Caco-2 (cell line): ENCODE results near the gene ERC2. TPM values are rescaled to one million over a fixed set of nuclear protein-coding genes. Genes with fewer than 3 reads are reported as not detected.

ENCODE experiments used
- BruUV-seq: library from RNA; stranded (reverse); fragments of 400-500 nt; replicated peaks from 2 replicates; lab custom pipeline; 2021; lab: Mats Ljungman, UMichigan
- CTCF ChIA-PET: fragments of 300-600 bp; sonication (Branson Sonifier 250); formaldehyde crosslinking; loops from one replicate; lab custom pipeline; 2022; ENCODE audit warnings: antibody characterized with exemption; lab: Charles Lee
- POLR2A ChIA-PET: fragments of 300-600 bp; sonication (Branson Sonifier 250); formaldehyde crosslinking; loops from one replicate; lab custom pipeline; 2022; ENCODE audit warnings: antibody characterized with exemption; lab: Charles Lee
- DNase-seq, 2 experiments: peaks; one replicate each; pipeline versions ENCODE4 v3.0.0 to v3.0.0-alpha.2; 2020 to 2022
- H3K27me3 ChIP-seq: replicated peaks from 2 replicates; pipeline ENCODE4 v1.6.0; 2011; ENCODE audit warnings: low read length; ENCODE audit not compliant: control insufficient read depth, insufficient read depth
- H3K36me3 ChIP-seq: 2 replicates; pipeline ENCODE4 v1.5.1; 2011; ENCODE audit warnings: low read length; ENCODE audit not compliant: control insufficient read depth, insufficient read depth
- H3K4me1 ChIP-seq: fragments of 250-450 bp; sonication (Bioruptor Pico); 2 replicates; pipeline ENCODE4 v1.5.1; 2020; ENCODE audit warnings: mild to moderate bottlenecking
- H3K4me3 ChIP-seq: 2 replicates; pipeline ENCODE4 v1.5.1; 2011; ENCODE audit warnings: low read depth, mild to moderate bottlenecking, control low read depth, low read length
- H3K9me3 ChIP-seq: fragments of 250-450 bp; sonication (Bioruptor Pico); 2 replicates; pipeline ENCODE4 v1.5.1; 2020; ENCODE audit warnings: mild to moderate bottlenecking, moderate library complexity
- H3K27ac Mint-ChIP-seq: one replicate; pipeline ENCODE4 v1.8.0; 2022; ENCODE audit warnings: mixed read lengths; ENCODE audit not compliant: unreplicated experiment
- H3K27me3 Mint-ChIP-seq: one replicate; pipeline ENCODE4 v1.8.0; 2022; ENCODE audit warnings: mixed read lengths; ENCODE audit not compliant: insufficient read depth, unreplicated experiment
- H3K36me3 Mint-ChIP-seq: one replicate; pipeline ENCODE4 v1.8.0; 2022; ENCODE audit warnings: mild to moderate bottlenecking, mixed read lengths; ENCODE audit not compliant: insufficient read depth, unreplicated experiment
- H3K4me1 Mint-ChIP-seq: one replicate; pipeline ENCODE4 v1.8.0; 2022; ENCODE audit warnings: low read depth, mixed read lengths; ENCODE audit not compliant: unreplicated experiment
- H3K4me3 Mint-ChIP-seq: one replicate; pipeline ENCODE4 v1.8.0; 2022; ENCODE audit warnings: mild to moderate bottlenecking, moderate library complexity, mixed read lengths; ENCODE audit not compliant: unreplicated experiment
- H3K9me3 Mint-ChIP-seq: one replicate; pipeline ENCODE4 v1.8.0; 2022; ENCODE audit warnings: mixed read lengths; ENCODE audit not compliant: unreplicated experiment
- CTCF ChIP-seq, 2 experiments: fragments of 200-600 bp in 1 of 2; IDR thresholded peaks; 1 replicate in 1 of 2; 2 replicates in 1 of 2; pipeline versions ENCODE4 v1.5.1 to v1.8.0; 2011 to 2022; ENCODE audit warnings: antibody characterized with exemption in 1 of 2, control low read depth in 1 of 2, inconsistent platforms in 1 of 2, low read depth in 1 of 2, low read length in 1 of 2, mild to moderate bottlenecking in 1 of 2, moderate library complexity in 1 of 2; ENCODE audit not compliant: insufficient read depth in 1 of 2, severe bottlenecking in 1 of 2, unreplicated experiment in 1 of 2
- intact Hi-C: fragments of 100-400 bp; cut with micrococcal nuclease; formaldehyde crosslinking; loops from one replicate; pipeline ENCODE4 v1.10.0; 2022; ENCODE audit not compliant: unreplicated experiment
- total RNA-seq: library from RNA; stranded (reverse); gene quantifications from 2 replicates; pipeline ENCODE4 v1.2.3, GENCODE V29; 2022

The ERC2 gene
- total RNA-seq, 1 experiment from 2014 or later, result 0.54 TPM

- ChIA-PET POLR2A (no interaction called here), CTCF (no interaction called here)
- peaks cover 47% of the 10 kb centered on the region for H3K4me1 Mint-ChIP-seq
- TF ChIP-seq CTCF (IDR thresholded peaks at IDR 0.05; ENCODE audit: insufficient read depth in 1 of 2, low read depth in 1 of 2, low read length in 1 of 2, severe bottlenecking in 1 of 2, unreplicated experiment in 1 of 2), result no peak
- DNase-seq, result no peak
- BruUV-seq, result no TSS peak
- H3K27ac Mint-ChIP-seq, result peak overlapping the region; percentile 72
- no peak overlapping the region for H3K4me3 Mint-ChIP-seq
- Histone ChIP-seq H3K9me3 (no peaks in the 10 kb centered on the region), H3K36me3 (no peaks in the 10 kb centered on the region), H3K27me3 (no peaks in the 10 kb centered on the region), H3K4me3 (no peak overlapping the region), H3K4me1 (peaks cover 77% of the 10 kb centered on the region)
- H3K9me3 Mint-ChIP-seq, result no peaks in the 10 kb centered on the region
- no peaks in the 10 kb centered on the region for H3K27me3 Mint-ChIP-seq
- no peaks in the 10 kb centered on the region for H3K36me3 Mint-ChIP-seq
- intact Hi-C loops, result no loop called here
Measured at GRCh38 chr3:56048946-56049345, 419.3 kb downstream of the ERC2 start.

GRCh38 chr3:56048331-56048730 is 419.9 kb downstream of the ERC2 start:
- no peaks in the 10 kb centered on the region for H3K36me3 ChIP-seq
- ChIA-PET CTCF (no interaction called here), POLR2A (no interaction called here)
- BruUV-seq, result no TSS peak
- H3K27ac Mint-ChIP-seq, result peak overlapping the region; percentile 72
- H3K4me1 Mint-ChIP-seq, result peaks cover 41% of the 10 kb centered on the region
- H3K4me1 ChIP-seq, result peaks cover 77% of the 10 kb centered on the region
- no peaks in the 10 kb centered on the region for H3K9me3 Mint-ChIP-seq
- no peaks in the 10 kb centered on the region for H3K27me3 ChIP-seq
- H3K9me3 ChIP-seq, result no peaks in the 10 kb centered on the region
- H3K4me3 Mint-ChIP-seq, result no peak overlapping the region
- no peak for DNase-seq
- H3K27me3 Mint-ChIP-seq, result no peaks in the 10 kb centered on the region
- intact Hi-C loops, result no loop called here
- no peaks in the 10 kb centered on the region for H3K36me3 Mint-ChIP-seq
- H3K4me3 ChIP-seq, result no peak overlapping the region
- no peak for TF ChIP-seq CTCF (IDR thresholded peaks at IDR 0.05; ENCODE audit: insufficient read depth in 1 of 2, low read depth in 1 of 2, low read length in 1 of 2, severe bottlenecking in 1 of 2, unreplicated experiment in 1 of 2)

- Histone ChIP-seq H3K4me1 (peaks cover 36% of the 10 kb centered on the region), H3K36me3 (no peaks in the 10 kb centered on the region), H3K27me3 (no peaks in the 10 kb centered on the region), H3K9me3 (no peaks in the 10 kb centered on the region; the same call in 1 of the 2 replicates), H3K4me3 (no peak overlapping the region)
- Mint-ChIP-seq H3K27me3 (no peaks in the 10 kb centered on the region), H3K4me1 (peaks cover 5% of the 10 kb centered on the region), H3K4me3 (no peak overlapping the region), H3K27ac (no peak overlapping the region), H3K36me3 (no peaks in the 10 kb centered on the region), H3K9me3 (peaks cover 3% of the 10 kb centered on the region)
- CTCF ChIA-PET, result interaction anchor here (0.6 to 1.9 kb wide), 5 partner anchors 11 to 209 kb away, joined by 3 to 7 read pairs (median 3); no protein-coding TSS in a partner anchor
- peak in 1 of 2 experiments; percentile 47 for DNase-seq
- no TSS peak for BruUV-seq
- intact Hi-C loops, result loop anchor here (1.0 kb wide), 3 partner anchors 143 to 209 kb away; no protein-coding TSS in a partner anchor
- POLR2A ChIA-PET, result no interaction called here
- peak; percentile 55 to 56 for TF ChIP-seq CTCF (IDR thresholded peaks at IDR 0.05; ENCODE audit: insufficient read depth in 1 of 2, low read depth in 1 of 2, low read length in 1 of 2, severe bottlenecking in 1 of 2, unreplicated experiment in 1 of 2)
Measured at GRCh38 chr3:56042326-56042951, 425.8 kb downstream of the ERC2 start.
